ENCODE measurements around the gene MBD3L4.
"Not testable (repeated sequence)": the region's sequence is repeated elsewhere in the genome, so short reads cannot be mapped to it uniquely, and the experiment has no call there.

The MBD3L4 gene

DNA sequence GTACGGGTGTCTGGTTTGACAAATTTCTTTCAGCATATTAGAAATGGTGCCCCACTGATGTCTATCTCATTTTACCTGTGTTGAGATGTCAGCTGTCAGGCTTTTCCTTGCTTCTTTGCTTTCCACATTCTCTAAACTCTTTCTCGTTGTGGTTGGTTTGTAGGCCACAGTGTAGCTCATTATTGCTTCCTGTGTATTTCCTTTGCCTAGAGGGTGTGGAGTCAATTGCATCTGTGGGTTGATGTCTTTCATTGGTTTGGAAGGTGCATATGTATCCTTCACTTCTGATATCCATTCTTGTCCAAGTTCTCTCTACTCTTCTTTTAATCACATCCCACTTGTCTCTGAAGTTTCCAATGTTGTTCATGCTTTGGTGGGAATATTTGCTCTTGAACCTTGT is 1.6 kb upstream of the MBD3L4 start:
- not testable (repeated sequence) for DNase-seq

DNA sequence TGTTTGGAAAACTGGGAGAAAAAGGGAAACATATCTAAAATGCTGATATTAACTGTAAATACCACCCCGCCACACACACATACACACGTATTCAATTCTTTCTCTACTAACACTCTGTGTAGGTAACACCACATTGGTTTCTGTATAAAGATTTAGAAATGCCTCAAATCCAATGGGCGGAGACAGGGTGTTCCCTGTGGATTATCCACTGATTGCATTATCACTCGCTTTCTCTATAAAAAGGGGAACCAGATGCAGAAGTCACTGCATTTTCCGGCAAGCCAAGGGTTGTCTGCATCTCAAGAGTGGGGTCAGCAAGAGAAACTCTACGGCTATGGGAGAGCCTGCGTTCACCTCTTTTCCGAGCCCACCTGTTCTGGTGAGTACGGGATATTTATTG is 9.7 kb downstream of the MBD3L4 start, which contains the start of gene MBD3L5:
Gene MBD3L5, plus strand, starts transcription at position 301 of the 400 bp plus-strand sequence. Its CDS starts 34 bp downstream, at position 335.
- not testable (repeated sequence) for DNase-seq

DNA sequence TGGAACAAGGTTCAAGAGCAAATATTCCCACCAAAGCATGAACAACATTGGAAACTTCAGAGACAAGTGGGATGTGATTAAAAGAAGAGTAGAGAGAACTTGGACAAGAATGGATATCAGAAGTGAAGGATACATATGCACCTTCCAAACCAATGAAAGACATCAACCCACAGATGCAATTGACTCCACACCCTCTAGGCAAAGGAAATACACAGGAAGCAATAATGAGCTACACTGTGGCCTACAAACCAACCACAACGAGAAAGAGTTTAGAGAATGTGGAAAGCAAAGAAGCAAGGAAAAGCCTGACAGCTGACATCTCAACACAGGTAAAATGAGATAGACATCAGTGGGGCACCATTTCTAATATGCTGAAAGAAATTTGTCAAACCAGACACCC is 11.2 kb downstream of the MBD3L4 start:
- DNase-seq: not testable (repeated sequence)

DNA sequence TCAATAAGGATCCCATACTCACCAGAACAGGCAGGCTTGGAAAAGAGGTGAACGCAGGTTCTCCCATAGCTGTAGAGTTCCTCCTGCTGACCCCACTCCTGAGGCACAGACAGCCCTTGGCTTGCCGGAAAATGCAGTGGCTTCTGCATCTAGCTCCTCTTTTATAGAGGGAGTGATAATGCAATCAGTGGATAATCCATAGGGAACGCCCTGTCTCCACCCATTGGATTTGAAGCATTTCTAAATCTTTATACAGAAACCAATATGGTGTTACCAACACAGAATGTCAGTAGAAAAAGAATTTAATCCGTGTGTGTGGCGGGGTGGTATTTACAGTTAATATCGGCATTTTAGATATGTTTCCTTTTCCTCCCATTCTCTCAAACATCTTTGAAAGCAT is 18.6 kb downstream of the MBD3L4 start, which contains the start of gene MBD3L2B:
Gene MBD3L2B, minus strand, starts transcription at position 101 of the 400 bp plus-strand sequence. Its CDS starts 34 bp downstream, at position 67.
- not testable (repeated sequence) for DNase-seq

DNA sequence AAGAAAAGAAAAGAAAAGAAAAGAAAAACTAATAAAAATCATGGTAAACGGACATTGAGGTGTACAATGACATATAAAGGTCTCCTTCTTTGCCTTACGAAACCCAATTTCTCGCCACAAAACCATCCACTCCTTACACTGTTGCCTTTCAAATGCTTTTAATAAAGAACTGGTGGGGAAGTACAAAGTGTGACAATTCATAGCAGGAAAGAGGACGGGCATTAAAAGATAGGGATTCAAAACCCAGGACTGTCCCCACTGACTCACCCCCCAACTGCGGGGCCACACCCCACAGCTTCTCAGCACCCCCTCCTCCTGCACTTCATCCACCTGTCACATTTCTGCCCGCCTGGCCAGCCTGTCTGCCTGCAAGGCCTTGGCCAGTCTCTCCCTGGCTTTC is 21.2 kb downstream of the MBD3L4 start:
- no peak for DNase-seq

DNA sequence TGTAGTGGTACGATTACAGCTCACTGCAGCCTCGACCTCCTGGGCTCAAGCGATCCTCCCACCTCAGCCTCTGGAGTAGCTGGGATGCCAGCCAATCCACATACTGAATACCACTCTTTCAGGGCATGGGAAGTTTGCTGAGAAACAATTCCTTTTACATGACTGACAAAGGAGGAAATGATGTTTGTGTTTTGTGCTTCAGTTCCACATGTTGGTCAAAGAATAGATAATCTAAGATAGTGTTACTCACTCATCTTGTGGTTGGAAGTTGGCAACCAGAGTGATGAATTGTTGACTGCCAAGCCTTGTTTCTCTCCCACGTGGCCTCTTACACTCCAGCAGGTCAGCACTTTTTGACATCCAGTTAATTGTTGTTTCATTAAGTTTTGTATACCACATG is 26.3 kb downstream of the MBD3L4 start:
- no peak for DNase-seq

DNA sequence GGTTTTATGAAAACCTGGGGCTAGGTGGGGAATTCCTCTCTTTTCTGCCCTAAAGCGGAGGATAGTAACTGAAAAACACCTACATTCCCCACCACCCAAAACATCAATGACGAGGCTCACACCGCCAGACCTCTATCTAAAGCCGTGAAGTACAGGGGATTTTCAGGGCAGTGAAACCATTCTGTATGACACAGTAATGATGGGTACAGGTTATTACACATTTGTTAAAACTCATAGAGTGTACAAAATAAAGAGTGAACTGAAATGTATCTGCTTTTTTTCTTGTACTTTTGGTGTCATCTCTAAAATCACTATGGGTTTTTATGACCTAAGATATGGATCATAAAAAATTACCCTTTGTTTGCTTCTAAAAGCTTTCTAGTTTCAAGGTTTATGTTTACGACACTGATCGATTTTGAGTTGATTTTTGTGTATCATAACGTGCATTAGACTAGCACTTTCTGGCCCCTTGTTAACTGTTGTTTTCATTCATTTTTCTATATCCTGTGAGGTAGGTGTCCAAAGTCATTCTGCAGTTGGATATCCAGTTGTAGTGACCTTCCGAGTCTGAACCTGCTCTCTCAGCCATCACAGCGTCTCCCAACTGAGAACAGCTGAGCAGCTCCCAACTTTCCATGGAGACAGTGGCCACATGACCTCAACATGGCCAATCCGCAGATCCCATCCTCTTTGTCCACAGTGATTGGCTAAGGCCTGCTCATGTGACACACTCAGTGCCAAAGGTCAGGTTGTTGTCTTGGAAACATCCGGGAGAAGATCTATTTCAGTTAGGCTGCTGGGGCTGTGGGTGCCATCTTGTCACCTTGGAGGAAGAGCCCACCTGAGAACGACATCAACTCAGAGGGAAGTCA is 29.0 kb downstream of the MBD3L4 start:
- no peak for DNase-seq

DNA sequence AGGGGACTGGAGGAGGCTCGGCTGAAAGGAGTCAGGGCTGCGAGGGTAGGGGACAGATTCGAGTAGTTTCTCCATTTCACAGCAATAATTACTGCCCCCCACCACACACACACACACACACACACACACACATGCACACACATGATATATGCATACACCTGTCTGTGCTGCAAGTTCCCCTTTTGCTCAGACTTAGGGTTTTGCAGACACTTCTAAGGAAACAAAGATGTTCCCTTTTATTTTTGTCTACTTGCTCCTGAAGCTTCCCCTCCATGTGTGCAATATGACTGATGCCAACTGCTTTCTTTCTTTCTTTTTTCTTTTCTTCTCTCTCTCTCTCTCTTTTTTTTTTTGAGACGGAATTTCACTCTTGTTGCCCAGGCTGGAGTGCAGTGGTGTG is 32.1 kb downstream of the MBD3L4 start:
- DNase-seq: no peak

DNA sequence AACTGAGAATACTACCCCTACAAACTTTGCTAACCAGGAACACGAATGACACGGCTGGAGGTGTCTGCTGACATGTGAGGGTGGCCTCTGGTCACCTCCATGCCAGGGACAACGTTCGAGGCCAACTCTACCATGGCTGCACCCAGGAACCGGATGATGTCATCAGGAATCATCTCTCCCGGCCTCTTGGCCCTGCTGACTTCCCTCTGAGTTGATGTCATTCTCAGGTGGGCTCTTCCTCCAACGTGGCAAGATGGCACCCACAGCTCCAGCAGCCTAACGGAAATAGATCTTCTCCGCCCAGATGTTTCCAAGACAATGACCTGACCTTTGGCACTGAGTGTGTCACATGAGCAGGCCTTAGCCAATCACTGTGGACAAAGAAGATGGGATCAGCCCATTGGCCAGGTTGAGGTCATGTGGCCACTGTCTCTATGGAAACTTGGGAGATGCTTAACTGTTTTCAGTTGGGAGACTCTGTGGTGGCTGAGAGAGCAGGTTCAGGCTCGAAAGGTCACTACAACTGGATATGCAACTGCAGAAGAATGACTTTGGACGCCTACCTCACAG is 33.8 kb downstream of the MBD3L4 start:
- no peak for DNase-seq

DNA sequence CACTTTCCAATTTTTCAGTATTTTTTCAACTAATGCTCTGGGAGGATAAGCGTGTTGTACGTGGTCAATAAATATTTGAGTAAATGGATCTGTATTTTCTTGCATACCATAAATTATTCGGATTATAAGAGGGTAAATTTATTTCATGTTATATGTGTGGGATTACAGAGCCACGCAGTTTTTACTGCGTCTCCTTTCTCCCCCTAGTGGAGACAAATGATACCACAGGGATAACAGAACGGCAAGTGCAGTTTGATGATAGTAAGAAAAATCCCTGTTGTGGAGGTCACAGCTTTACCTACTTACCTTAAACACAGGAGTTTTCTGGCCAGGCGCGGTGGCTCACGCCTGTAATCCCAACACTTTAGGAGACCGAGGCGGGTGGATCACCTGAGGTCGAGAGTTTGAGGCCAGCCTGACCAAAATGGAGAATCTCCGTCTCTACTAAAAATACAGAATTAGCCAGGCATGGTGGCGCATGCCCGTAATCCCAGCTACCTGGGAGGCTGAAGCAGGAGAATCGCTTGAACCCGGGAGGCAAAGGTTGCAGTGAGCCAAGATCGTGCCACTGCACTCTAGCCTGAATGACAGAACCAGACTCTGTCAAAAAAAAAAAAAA is 35.6 kb downstream of the MBD3L4 start:
- DNase-seq: peak; percentile 2

DNA sequence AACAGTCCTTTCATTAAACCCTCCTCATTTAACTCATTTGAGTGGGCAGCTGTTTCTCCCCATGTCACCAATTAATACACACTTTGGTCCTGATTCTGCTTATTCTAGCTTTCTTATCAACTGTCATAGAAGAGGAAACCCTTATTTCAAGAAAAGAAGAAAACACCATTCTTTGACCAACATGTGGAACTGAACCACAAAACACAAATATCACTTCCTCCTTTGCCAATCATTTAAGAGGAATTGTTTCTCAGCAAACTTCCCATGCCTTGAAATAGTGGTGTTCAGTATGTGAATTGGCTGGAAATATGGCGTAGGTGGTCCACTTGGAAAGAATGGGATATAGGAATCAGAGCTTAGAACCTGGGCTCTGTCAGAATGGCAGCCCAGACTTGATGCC is 39.2 kb downstream of the MBD3L4 start:
- DNase-seq: no peak

DNA sequence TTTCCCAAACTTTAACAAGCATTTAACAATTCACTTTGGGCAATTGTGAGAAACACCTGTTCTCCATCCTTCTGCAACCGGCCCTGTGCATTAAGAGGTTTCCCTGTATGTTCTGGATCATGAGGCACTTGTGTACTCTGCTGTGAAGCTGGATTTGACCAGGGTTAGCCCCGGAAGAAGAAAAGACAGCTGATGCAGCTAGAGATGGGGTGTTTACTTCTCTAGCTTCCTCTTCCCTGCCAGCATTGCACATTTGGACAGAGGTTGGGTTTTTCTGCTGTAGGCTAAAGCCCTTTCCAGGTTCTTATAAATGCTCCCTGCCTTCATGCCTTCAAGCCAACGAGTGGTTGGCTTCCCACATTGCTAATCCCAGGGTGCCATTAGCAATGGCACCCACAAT is 39.6 kb downstream of the MBD3L4 start:
- no peak for DNase-seq

DNA sequence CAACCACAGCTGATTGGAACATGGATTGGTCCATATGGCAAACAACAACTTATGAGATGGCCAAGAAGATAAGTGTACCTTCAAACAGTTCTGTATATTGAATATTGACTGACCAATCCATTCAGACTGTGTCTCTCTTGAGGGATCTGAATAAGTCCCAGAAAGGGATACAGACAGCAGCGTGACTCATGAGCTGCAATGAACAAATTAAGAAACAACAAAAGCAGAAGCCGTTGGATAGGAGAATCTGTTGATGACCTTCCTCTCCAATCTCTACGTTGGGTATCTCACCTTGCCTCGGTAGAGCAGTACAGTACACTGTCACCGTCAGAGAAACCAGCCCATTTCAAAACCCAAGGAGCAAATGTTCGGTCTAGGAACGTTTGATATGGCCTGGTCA is 40.0 kb downstream of the MBD3L4 start:
- no peak for DNase-seq

DNA sequence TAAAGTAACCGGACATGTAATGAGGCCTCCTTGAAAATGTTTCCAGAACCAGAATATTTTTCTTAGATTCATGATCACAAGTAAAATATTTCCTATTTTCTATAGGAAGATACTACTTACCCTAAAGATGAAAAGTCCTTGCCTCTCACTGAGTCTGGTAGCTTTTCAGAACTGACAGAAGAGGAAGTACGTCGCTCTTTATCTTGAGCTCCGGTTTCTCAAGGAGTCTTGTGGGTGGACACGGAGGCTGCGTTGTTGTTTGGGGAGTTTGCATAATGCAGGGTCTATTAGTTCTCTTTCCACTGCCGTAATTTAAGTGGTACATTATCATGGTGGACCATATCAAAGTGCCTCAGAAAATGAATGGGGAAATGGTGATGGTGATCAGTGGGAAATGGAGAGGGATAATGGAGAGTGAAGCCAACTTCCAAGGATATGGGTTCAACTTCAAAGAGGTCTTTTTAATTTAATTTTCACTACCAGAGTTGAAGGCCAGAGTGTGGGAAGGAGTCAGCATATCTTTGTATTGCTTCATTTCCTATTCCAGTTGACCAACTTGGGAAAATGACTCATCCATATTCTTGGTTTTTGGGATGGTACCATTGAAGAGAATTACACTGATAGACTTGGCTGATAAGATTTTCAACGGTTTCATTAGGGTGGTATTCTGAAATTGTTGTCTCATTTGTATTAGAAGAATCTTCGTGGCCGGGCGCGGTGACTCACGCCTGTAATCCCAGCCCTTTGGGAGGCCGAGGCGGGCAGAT is 42.1 kb downstream of the MBD3L4 start:
- no peak for DNase-seq

DNA sequence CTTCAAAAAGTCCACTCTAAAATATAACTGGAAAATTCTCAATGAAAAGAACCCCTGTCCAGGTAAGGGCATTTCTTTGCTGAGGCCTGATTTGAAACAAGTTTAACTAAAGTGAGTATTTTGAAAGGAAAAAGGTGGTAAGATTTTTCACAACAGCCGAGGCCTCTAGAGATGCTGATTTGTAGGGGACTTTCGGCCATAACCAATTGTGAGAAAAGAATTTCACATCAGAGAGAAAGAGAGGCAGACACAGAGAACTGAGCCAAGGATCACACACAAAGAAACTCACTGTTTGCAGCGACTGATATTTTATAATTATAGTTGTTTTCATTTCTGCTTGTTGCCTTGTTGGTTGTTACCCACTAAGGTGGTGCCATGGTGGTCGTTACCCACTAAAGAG is 43.2 kb downstream of the MBD3L4 start:
- DNase-seq: no peak

DNA sequence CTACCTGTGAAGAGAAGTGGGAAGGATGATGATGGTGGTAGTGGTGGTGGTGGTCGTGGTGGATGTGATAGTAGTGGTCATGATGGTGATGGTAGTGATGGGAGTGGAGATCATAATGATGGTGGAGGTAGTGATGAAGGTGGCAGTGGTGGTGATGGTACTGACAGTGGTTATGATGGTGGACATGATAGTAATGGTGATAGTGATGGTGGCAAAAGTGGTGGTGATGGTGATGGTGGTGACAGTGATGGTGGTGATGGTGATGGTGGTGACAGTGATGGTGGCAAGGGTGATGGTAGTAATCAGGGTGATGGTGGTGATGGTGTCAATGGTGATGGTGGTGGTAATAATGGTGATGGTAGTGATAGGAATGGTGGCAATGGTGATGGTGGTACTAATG is 44.9 kb downstream of the MBD3L4 start:
- no peak for DNase-seq

DNA sequence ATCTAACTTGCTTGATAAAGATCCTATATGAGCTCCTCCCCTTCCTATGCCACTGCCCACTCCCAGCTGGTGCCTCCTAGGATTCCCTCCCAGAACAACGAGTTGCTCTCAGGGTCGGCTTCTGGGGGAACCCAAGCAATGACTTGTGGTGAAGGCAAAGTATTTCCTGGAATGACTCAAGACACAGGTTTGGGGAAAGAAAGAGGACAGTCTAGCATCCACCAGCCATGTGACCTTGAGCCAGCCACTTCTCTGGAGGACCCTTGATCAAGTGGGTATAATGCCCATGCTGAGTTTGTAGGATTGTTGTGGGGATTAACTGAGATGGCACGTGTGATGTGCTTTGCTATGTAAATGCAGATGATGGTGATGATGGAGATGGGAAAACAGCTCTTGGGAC is 51.7 kb downstream of the MBD3L4 start:
- no peak for DNase-seq

DNA sequence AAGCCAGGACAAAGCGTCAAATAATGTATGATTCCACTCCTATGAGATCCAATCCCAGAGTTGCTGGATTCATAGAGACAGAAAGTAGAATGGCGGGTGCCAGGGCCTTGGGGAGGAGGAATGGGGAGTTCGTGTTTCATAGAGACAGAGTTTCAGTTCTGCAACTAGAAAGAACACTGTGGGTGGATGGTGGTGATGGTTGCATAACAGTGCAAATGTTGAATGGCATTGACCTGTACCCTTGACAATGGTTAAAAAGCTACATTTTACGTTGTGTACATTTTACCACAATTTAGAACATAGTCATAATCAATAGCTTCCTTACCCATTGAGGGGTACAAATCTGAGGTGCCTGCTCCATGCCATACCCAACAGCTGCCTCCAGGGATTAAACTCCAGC is 52.1 kb downstream of the MBD3L4 start:
- no peak for DNase-seq
